Prostate gland (tissue), 2 donors: ENCODE results near the gene ARMH3.

Source experiments
- CTCF ChIP-seq, 4 experiments: fragments of 200-600 bp in 2 of 4; fragments of 450-650 bp in 2 of 4; sonication (generic) in 2 of 4; IDR thresholded peaks; 1 replicate in 3 of 4; 2 replicates in 1 of 4; pipeline ENCODE4 v1.5.1; 2016 to 2019; ENCODE audit warnings: antibody characterized with exemption in 4 of 4, mild to moderate bottlenecking in 2 of 4, moderate library complexity in 2 of 4
- POLR2A ChIP-seq: fragments of 450-650 bp; IDR thresholded peaks from one replicate; pipeline ENCODE4 v1.6.1; 2016; ENCODE audit warnings: antibody characterized with exemption, mild to moderate bottlenecking
- POLR2AphosphoS5 ChIP-seq: sonication (generic); formaldehyde crosslinking; IDR thresholded peaks from one replicate; pipeline ENCODE4 v1.6.1; 2017; ENCODE audit warnings: antibody characterized with exemption

- TF ChIP-seq CTCF (IDR thresholded peaks at IDR 0.05) (no peak), POLR2A (no peak), POLR2AphosphoS5 (no peak)
Observed at GRCh38 chr10:102096449-102096848, 40.5 kb upstream of the ARMH3 start.
